H7 (cell line): ENCODE measurements around the gene BCL11A. TPM values are rescaled to one million over a fixed set of nuclear protein-coding genes. Genes with fewer than 3 reads are reported as not detected.
A peak's percentile ranks its signal among the peaks of the same experiment; 100 is the strongest.

Experiments used
- DNase-seq: peaks from one replicate; pipeline ENCODE4 v3.0.0; 2012
- H3K27me3 ChIP-seq: 2 replicates; pipeline ENCODE4 v1.6.0; 2011; ENCODE audit warnings: mild to moderate bottlenecking, low read length; ENCODE audit not compliant: control insufficient read depth, insufficient read depth
- H3K36me3 ChIP-seq: replicated peaks from 2 replicates; pipeline ENCODE4 v1.5.1; 2011; ENCODE audit warnings: low read length; ENCODE audit not compliant: control insufficient read depth, insufficient read depth
- H3K4me3 ChIP-seq: 2 replicates; pipeline ENCODE4 v1.5.1; 2011; ENCODE audit warnings: low read depth, mild to moderate bottlenecking, control low read depth, low read length, moderate library complexity; ENCODE audit not compliant: insufficient read depth
- total RNA-seq: library from RNA; depleted of rRNA; stranded (reverse); fragments of >200 nt; shearing (Covaris generic); gene quantifications from 2 replicates; pipeline ENCODE4 v1.2.3, GENCODE V29; 2014

BCL11A gene
- total RNA-seq, 1 experiment from 2014 or later, result 30.5 TPM

- Histone ChIP-seq H3K4me3 (no peak overlapping the region), H3K36me3 (peaks cover 3% of the 10 kb centered on the region), H3K27me3 (no peaks in the 10 kb centered on the region)
- no peak for DNase-seq
Observed at GRCh38 chr2:60461421-60462108, 91.9 kb downstream of the BCL11A start.

GRCh38 chr2:60460577-60461420, 92.7 kb downstream of the BCL11A start:
- Histone ChIP-seq H3K36me3 (peaks cover 3% of the 10 kb centered on the region), H3K27me3 (no peaks in the 10 kb centered on the region), H3K4me3 (no peak overlapping the region)
- DNase-seq, result no peak

- H3K4me3 ChIP-seq, result no peak overlapping the region
- no peaks in the 10 kb centered on the region for H3K27me3 ChIP-seq
- no peak for DNase-seq
- H3K36me3 ChIP-seq, result peaks cover 3% of the 10 kb centered on the region
Observed at GRCh38 chr2:60459851-60460250, 93.6 kb downstream of the BCL11A start.

DNA sequence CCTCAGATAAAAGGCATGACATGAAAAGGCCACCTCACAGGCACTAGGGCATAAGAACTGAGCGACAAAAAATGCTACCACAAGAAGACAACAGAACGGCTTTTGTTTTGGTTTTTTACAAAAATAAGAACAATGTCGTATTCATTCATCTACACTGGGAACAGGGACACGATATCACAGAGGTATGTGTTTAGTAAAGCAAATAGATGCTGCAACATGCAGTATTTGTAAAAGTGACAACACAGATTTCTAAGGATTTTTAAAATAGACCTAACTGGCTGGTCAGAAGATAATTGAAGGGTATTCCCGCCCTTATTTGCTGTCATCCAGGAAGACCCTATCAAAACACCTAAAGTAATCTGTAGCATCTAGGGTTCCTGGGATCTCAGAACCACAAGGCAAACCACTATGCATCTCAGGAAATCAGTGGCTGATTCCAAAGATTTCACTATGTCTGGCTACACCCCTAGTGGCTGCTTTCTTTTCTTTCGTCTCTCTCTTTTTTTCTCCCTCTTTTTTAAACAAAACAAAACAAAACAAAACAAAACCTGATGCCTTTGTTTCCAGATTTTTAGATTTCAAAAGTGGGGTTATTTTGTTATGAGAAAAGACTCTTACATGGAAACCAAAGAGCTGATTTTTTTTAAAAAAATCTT, 97.2 kb downstream of the BCL11A start:
- Histone ChIP-seq H3K4me3 (no peak overlapping the region), H3K27me3 (no peaks in the 10 kb centered on the region), H3K36me3 (peaks cover 3% of the 10 kb centered on the region)
- no peak for DNase-seq

- Histone ChIP-seq H3K27me3 (no peaks in the 10 kb centered on the region), H3K4me3 (no peak overlapping the region), H3K36me3 (no peaks in the 10 kb centered on the region)
- no peak for DNase-seq
Observed at GRCh38 chr2:60453872-60454271, 99.6 kb downstream of the BCL11A start.

DNA sequence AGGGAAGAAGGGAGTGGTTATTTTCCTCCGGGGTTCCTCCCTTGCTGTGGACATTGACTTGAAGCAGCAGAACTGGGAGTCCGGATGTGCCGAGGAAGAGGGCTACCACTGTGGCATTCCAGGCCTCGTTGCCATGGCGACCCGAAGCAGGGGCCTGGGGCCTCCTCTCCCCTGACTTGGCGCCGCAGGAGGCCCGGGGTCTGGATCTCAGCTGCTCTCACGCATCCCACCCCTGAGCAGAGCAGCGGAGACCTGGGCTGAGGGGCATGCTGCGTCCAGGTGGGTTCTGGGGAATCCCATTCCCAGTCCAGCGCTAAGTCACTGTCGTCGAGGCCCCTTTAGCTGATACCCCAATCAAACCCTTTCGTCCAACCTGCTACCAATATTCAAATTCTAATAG, 100.2 kb downstream of the BCL11A start:
- DNase-seq, result peak; percentile 95
- Histone ChIP-seq H3K27me3 (no peaks in the 10 kb centered on the region), H3K36me3 (no peaks in the 10 kb centered on the region), H3K4me3 (no peak overlapping the region)

GRCh38 chr2:60450488-60450887, 103.0 kb downstream of the BCL11A start:
- Histone ChIP-seq H3K36me3 (no peaks in the 10 kb centered on the region), H3K27me3 (no peaks in the 10 kb centered on the region), H3K4me3 (no peak overlapping the region)
- no peak for DNase-seq

GRCh38 chr2:60447943-60448342, 105.5 kb downstream of the BCL11A start:
- Histone ChIP-seq H3K36me3 (no peaks in the 10 kb centered on the region), H3K4me3 (no peak overlapping the region), H3K27me3 (no peaks in the 10 kb centered on the region)
- DNase-seq, result no peak

DNA sequence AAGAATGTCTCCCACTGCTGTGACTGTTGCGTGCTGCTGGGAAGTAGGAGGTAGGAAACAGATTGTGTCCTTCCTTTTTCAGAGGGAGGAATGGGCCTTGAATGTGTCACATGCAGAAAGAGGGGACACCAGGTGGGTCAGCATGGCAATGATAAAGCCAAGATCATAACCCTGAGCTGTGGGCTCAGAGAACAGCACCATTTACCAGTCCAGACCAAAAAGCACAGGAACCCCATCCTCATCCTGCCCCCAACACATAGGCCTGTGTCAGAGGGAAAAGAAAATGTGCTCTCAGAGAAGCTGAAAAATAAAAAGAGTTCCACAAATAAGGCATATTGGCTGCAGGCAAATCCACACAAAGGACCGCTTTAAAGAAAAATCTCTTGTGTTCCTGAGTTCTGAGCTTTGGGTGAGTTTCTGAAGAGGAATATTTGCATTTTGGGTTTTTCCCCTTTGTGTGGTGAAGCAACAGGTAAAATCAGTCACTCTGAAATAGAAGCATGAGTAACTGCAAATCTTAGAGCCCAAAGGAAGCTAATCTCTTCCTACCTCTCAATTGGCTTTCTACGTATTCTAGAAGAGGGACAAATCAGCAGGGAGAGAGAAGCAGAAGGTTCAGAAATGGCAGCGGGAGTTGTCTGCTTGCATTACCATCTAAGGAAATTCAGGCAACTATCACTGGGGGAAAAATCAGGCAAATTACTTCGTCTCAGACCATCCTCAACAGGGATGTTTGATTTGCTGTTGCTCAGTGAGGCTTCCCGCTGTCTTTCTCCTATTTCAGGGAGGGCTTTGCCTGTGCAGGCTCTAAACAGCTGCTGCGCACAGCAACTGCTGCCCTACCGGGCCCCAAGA, 106.8 kb downstream of the BCL11A start:
- no peak for DNase-seq
- H3K4me3 ChIP-seq, result no peak overlapping the region
- no peaks in the 10 kb centered on the region for H3K36me3 ChIP-seq
- H3K27me3 ChIP-seq, result no peaks in the 10 kb centered on the region

DNA sequence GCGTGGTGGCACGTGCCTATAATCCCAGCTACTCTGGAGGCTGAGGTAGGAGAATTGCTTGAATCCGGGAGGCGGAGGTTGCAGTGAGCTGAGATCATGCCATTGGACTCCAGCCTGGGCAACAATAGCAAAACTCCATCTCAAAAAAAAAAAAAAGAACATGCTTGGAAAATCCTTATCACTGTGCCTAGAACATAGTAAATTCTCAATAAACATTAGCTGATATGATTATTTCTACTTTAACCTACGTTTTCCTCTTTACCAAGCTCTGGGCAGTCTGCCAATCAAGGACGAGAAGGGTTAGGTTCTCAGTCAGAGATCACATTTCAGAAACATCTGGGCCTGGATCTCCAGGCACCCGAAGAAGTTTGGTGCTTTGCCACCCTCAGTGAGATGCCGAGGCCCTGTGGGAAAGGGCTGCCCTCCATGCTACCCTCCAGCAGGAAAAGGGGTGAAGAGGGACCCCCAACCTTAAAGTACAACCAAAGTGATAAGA, 107.7 kb downstream of the BCL11A start:
- no peak for DNase-seq
- H3K36me3 ChIP-seq, result no peaks in the 10 kb centered on the region
- no peaks in the 10 kb centered on the region for H3K27me3 ChIP-seq
- H3K4me3 ChIP-seq, result no peak overlapping the region

GRCh38 chr2:60442608-60443007, 110.8 kb downstream of the BCL11A start:
- H3K4me3 ChIP-seq, result no peak overlapping the region
- H3K36me3 ChIP-seq, result no peaks in the 10 kb centered on the region
- no peak for DNase-seq
- no peaks in the 10 kb centered on the region for H3K27me3 ChIP-seq

GRCh38 chr2:60441800-60442199, 111.7 kb downstream of the BCL11A start:
- Histone ChIP-seq H3K4me3 (no peak overlapping the region), H3K36me3 (no peaks in the 10 kb centered on the region), H3K27me3 (no peaks in the 10 kb centered on the region)
- no peak for DNase-seq

- Histone ChIP-seq H3K36me3 (no peaks in the 10 kb centered on the region), H3K4me3 (no peak overlapping the region), H3K27me3 (no peaks in the 10 kb centered on the region)
- no peak for DNase-seq
Observed at GRCh38 chr2:60440767-60441163, 112.7 kb downstream of the BCL11A start.
